Globus pallidus (tissue), 1 donor: Measurements from ENCODE around the gene MIEF2.
A peak's percentile ranks its signal among the peaks of the same experiment; 100 is the strongest.

ENCODE experiments used
- DNase-seq: peaks from one replicate; pipeline ENCODE4 v3.0.0-alpha.2; 2015; ENCODE audit warnings: low spot score

Gene MIEF2

DNA sequence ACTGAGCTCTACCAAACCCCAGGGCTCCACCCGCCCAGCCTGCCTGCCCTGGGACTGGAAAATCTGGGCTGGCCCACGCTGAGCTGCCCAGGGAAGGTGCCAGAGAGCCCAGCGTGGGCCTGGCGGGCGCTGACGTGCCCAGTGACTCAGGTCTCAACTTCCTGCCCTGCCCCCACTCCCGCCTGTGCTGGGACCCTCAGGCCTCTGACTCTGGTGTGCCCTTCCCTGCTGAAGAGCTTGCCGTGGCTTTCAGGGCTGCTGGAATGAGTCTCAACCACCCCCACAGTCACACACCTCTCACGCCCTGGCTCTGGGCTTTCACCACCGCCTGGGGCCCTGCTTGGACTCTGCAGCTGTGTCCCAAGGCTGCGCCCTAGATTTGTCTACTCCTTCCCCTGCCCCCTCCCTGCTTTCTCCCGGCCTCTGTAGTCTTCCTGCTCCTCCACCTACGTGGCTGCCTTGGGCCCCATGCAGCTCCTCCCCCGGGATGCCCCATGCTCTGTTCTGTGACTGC, 24.7 kb upstream of the MIEF2 start:
- no peak for DNase-seq

DNA sequence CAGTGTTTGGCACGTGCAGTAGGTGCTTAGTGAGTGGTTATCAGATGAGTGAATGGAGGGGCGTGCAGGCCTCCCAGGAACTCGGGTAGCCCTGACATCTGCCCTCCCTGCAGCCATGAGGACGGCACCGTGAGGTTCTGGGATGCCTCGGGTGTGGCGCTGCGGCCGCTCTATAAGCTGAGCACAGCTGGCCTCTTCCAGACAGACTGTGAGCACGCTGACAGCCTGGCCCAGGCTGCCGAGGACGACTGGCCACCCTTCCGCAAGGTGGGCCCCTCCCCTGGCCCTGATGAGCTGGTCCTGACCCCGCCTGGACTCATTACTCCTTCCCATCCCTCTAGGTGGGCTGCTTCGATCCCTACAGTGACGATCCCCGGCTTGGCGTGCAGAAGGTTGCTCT, 24.0 kb upstream of the MIEF2 start:
- no peak for DNase-seq

DNA sequence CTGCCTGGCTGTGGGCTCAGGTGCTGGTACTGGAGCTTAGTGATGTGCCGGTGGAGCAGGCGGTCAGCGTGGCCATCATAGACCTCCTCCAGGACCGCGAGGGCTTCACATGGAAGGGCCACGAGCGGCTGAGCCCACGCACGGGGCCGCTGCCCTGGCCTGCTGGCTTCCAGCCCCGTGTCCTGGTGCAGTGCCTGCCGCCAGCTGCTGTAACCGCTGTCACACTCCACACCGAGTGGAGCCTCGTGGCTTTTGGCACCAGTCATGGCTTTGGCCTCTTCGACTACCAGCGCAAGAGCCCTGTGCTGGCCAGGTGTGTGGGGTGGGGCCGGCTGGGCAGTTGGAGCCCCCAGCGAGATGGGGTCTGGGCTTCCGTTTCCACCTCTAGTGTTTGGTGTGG, 23.0 kb upstream of the MIEF2 start:
- no peak for DNase-seq

DNA sequence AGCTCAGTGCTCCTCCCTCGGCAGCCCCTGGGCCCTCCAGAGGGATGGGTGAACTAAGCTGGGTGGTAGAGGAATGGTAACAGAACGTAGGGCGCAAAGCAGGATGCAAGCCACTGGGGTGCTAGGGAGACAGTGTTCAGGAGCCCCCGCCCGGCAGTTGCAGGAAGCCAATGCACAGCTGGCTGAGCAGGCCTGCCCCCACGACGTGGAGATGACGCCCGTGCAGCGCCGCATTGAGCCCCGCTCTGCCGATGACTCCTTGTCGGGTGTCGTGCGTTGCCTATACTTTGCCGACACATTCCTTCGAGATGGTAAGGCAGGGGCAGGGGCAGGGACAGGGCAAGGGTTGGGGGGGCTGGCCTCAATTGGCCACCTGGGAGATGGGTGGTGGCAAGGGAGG, 22.2 kb upstream of the MIEF2 start:
- no peak for DNase-seq

DNA sequence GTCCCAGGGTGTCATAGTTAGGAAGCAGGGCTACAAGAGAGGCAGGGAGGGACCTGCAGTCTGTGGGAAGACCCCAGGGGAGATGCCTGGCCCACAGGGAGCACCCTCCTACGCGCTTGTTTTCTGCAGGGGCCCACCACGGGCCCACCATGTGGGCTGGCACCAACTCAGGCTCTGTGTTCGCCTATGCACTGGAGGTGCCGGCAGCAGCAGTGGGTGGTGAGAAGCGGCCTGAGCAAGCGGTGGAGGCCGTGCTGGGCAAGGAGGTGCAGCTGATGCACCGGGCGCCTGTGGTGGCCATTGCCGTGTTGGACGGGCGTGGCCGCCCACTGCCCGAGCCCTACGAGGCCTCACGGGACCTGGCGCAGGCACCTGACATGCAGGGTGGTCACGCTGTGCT, 20.0 kb upstream of the MIEF2 start:
- DNase-seq: no peak

DNA sequence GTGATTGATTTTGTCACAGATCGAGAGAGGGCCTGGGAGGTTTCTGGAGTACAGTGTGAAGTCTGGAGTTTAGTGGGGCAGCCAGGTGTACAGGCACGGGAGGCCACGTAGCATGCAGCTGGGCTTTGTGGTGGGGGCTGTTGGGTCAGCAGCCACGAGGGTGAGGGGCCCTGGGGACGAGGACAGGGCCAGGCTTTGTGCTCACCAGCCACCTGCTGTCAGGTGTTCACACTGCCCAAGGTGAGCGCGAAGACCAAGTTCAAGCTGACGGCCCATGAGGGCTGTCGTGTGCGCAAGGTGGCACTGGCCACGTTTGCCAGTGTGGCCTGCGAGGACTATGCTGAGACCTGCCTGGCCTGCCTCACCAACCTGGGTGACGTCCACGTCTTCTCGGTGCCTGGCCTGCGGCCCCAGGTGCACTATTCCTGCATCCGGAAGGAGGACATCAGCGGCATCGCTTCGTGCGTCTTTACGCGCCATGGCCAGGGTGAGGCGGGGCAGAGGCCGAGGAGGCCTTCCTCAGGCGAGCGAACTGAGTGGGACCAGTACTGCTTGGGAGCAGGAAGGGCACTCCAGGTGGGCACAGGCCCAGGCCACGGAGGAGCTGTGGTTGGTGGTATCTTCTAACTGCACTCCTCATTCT, 19.1 kb upstream of the MIEF2 start:
- DNase-seq: no peak

DNA sequence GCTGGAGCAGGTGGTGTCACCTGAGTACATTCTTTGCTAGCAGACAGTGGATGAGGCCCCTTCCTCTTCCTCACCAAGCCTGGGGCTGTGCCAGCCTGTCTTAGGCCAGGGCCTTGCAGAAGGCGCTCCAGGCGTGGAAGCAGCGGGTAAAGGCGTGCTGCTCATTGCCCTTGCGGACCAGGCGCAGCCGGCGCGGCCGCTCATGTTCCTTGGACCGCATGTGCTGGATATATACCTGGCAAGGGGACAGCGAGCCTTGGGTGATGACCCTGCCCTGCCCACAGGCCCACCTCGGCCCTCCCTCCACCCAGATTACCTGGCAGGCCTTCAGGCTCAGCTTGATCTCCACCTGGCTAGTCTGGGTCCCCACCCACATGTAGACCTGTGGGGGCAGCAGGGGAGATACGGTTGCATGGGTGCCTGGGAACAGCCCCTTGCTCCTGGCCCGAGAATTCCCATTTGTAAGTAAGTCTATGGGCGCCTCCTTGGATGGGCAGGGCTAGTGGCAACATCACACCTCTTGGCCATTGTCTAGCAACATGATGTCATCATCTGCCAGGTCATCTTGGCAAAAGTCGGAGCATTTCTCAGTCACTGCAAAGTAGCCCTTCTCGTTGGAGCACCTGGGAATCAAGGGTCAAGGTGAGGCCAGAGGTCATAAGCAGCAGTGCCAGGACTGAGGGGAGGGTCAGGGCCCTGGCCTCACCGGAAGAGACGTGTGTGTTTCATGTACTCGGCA, 15.3 kb upstream of the MIEF2 start:
- DNase-seq: no peak

DNA sequence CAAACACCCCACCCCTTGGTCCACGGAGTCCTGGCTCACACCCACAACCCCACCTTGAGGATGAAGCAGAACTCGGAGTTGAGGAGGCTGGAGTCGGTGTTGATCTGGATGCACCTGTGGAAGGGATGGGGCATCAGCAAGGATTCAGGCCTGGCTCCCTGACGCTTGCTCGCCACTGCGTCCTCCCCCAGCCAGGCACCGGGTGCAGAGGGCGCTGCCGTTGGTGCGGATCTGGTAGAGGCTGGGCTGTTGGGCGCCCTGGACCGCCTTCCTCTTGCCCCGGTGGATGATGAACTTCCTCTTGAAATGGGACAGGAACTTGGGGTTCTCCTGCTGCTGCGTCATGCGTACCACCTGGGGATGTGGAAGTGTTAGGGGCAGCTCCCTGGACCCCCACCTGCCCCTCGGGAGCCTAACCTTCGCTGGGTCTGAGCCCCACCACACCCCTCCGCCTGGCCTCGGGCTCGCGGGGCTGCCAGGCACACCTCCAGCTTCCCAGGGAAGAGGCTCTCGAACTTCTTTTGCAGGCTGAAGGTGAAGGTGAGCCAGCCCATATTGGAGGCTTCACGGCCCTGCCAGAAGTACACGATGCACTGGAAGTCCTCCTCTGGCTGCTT, 14.2 kb upstream of the MIEF2 start:
- DNase-seq: no peak

DNA sequence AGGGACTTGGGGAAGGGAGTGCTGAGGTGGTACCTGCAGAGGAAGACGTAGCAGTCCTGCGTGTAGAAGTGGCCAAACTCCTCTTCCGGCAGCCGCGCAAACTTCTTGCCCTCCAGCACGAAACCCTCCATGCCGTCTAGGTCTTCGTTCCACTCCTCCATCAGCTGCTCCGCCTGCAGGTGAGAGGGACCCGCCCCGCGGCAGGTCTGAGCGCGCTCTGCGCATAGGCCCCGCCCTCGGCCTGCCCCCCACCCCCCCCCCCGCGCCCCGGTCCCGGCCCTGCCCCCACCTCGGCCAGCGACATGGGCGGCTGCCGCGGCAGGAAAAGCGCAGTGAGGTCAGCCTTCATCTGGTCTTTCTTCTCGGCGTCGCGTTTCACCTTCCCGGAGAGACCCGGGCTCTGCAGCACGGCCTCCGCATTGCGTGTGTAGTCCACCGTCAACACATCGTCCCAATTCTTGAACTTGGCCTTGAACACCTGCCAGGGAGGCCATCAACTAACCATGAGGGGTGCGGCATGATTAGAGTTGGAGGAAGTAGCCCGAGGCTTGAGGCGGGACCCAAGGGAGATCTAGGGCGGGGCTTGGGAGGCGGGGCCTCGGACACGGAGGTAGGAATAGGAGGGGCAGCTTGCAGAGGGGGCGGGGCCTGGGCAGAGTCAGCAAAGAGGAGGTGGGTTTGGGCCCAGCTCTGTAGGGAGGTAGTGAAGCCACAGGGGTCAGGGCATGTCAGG, 13.4 kb upstream of the MIEF2 start:
- no peak for DNase-seq

DNA sequence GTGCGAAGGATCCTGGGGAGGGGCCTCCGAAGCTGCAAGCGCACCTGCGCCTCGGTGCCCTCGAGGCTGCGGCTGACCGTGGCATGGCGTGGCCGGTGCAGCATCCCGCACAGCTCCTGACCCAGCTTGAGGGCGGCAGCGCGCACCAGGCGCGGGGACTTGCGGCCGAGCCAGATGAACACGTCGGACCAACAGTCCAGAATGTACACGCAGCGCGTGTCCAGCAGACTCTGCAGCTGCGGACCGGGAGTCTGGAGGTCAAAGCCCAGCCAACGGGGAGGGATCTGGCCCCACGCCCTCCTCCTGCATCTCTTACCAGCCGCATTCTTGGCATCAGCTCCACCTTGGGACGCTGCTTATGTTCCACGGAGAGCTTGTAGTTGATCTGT, 12.9 kb upstream of the MIEF2 start:
- DNase-seq: peak; percentile 72

DNA sequence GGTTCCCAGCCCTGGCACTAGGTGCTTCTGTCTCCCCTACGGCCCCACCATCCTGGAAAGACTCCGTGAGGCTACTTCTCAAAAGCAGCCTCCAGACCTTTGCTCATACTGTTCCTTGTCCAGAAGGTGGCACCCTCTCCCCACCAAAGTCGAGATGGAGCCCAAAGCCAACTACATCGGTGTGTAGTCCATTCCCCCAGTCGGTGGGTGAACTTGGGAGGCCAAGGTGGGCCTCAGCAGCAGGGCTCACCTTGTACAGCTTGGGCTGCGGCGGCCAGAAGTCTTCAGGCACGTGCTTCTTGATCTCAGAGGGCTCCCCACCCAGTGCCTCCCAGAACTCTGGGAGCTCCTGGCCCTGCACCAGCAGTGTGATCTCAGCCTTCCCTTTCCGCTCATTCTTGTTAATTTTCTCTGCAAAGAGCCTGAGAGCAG, 12.1 kb upstream of the MIEF2 start:
- peak; percentile 76 for DNase-seq

DNA sequence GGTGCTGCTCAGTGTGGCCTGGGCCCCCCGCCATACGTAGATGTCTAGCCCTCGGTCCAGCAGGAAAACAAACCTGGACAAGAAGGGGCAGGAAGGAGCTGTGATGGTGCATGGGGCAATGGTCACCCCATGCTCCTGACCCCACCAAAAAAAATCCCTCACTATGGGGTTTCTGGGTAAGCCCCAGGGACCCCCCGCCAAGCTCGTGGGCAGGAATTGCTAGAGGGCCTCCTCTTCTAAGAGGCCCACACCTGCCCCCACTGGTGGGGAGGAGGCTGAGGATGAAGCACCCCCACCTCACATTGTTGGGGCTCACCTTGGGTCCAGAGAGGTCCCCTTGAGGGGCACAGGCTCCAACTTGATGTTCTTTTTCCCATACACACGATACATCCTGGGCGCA, 11.7 kb upstream of the MIEF2 start:
- DNase-seq: no peak

DNA sequence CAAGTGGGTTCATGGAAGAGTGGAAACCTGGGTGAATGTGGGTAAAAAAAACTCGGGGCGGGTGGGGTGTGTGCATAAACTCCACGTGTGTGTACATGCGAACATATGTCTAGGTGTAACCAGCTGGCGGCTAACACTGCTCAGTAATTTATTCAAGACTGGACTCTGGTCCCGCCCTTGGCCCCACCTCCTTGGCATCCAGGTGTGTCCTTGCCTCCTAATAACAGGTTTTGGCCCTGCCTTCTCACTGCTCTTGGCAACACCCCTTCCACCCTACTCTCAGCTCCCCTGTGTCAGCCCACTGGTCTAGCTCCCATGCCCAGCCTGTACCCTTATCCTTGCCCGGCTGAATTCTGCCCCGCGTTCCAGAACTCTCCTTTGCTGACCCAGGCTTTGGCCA, 10.2 kb upstream of the MIEF2 start:
- no peak for DNase-seq

DNA sequence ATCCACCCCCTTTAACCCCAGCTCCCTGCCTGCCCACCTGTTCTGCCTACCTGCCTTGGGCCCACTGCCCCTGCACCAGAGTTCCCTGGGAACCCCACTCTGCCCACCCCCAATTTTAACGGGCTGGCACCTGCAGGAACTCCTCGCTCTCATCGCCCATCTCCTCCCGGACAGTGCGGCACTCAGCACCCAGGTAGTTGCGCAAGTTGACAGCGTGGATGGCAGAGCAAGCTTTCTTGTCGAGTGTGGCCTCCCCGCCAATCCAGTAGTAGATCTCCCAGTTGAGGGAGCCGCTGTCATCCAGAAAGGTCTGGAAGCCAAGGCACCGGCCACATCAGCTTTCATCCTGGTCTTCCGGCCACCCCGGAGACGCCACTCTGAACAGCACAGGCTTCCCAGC, 9.8 kb upstream of the MIEF2 start:
- no peak for DNase-seq

DNA sequence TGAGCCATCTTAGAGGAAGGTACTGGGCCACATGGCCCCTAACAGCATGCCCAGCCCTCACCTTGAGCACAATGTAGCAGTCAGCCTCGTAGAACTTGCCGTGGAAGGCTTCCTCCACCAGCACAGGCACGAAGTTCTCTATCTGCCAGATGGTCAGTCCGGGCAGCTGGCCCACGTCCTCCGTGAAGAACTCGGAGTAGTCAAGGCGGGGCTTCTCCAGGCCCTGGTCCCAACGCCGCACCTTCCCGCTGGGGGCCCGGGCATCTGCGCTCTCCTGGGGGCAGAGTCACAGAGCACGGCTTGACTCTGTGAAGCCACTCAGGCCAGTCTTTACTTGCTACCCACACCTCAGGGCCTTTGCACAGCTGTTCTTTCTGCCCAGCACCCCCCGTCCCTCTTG, 9.3 kb upstream of the MIEF2 start:
- no peak for DNase-seq

DNA sequence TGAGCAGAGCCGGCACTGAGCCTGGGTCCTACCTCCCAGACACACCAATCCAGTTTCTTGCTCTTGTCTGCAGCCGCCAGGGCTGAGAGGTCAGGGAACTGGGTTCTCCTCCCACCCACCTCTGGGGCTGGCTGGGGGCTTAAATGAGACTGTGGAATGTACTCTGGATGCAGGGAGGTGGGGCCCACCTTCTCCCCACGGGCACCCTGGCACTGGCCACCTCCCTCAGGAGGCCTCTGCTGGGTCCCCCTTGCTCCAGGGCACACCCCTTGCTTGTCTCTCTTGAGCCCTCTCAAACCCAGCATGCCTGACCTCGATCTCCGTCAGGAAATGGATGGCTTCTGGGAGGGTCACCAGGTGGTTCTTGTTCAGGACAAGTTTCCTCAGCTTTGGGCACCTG, 8.3 kb upstream of the MIEF2 start:
- DNase-seq: no peak

DNA sequence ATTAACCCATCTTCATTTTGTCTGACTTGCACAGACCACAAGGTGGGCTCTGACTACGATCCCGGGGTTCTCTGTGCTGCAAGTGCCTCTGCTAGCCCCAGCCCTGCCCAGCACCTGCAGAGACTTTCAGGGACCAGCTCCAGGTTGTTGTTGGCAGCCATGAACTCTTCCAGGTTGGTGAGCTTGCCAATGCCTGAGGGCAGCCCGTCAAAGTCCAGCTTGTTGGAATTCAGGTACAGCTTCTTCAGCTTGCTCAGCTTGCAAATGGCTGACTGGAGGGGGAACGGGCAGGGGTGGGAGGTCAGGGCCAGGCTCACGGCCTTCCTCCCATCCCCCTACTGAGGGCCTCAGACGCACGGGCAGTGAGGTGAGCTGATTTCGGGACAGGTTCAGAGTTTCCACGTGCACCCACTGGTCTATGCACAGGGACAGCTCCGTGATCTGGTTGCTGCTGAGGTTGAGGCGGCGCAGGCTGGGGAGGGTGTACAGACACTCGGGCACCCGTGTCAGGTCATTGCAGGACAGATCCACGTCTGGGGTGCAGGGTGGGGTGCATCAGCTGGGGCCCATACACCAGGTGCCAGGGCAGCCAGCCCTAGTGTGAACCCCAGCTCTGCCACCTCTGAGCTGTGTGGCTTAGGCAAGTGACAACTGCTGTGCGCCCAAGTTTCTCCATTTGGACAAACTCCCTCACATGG, 7.1 kb upstream of the MIEF2 start:
- DNase-seq: no peak

DNA sequence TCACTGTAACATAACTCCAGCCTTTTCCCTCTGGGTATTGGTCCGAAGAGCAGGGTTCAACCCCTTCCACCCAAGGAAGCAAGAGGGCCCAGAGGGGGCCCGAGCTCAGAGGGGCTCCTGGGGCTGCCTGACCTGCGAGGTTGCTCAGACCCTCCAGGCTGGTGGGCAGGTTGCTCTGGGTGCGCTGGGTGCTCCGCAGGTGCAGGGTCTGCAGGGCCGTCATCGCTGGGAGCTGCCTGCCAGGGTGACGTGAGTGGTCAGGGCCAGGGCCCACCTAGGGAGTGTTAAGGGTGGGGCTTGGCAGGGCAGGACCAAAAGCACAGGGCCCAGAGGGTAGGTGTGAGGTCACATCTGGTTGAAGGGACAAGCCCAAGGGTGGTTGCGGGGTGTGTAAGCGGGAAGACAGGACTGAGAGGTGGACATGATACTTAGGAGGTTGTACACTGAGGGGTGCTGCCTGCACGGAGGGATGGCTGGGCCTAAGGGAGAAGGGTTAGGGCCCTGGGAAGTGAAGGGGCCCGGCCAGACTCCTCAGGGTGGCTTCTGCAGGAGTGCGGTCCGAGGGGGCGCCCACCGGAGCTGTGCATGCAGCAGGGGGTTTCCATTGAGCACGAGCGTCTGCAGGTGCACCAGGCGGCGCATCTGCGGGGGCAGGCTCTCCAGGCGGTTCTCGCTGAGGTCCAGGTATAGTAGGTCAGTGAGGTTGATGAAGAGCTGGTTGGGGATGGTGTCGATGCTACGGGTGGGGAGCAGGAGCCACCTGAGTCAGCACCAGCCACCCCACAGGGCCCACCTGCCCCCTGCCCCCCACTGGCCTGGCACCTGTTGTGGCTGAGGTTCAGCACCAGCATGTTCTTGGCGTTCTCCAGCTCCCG, 6.3 kb upstream of the MIEF2 start:
- DNase-seq: no peak

DNA sequence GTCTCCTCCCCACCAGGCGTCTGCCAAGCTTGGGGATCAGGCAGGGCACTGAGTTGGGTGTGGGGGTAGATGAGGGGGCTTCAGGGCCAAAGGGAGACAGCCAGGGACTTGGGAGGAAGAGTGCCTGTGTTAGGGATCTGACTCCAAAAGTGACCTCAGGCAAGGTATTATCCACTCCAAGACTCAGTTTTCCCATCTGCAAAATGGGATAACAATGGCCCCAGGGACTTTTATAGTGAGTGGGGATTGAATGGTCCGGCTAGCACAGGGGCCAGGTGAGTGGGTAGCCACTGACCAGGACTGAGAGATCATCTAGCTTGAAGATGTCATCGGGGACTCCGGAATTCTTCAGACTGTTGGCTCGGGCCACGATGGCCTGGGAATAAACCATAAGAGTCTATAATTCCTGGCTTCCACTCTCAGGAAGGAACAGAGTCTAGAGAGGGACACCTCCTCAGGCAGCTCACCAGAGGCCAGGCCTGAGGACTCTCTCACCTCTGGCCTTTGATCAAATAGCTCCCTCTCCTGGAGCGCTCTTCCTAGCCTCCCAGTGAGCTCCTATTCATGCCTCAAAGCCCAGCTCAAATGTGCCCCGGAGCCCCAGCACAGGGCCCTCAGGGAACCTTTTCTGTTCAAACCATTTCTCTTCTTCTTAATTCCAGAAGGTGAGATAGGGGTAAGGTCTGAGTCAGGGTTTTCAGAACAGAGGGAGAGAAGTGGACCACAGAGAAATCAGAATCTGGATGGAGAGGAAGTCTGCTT, 5.4 kb upstream of the MIEF2 start:
- no peak for DNase-seq

DNA sequence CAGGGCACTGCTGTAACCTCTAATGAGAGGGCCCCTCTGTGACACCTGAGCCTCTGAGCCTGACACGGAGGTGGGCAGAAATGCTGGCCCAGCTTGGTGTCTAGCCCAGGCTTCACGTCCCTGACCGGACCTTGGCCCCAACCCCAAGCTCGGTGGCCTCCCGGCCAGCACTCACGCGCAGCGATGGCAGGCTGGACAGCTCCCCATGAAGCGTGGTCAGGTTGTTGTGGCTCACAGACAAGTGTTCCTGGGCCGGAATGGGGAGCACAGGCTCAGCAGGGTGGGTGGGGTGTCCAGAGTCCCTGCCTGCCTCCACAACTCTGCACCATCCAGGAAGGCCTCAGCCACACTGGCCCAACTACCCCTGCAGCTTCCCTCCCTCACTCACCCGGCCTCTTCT, 4.1 kb upstream of the MIEF2 start:
- DNase-seq: no peak
